ENCODE data around the gene PPFIBP2.

DNA sequence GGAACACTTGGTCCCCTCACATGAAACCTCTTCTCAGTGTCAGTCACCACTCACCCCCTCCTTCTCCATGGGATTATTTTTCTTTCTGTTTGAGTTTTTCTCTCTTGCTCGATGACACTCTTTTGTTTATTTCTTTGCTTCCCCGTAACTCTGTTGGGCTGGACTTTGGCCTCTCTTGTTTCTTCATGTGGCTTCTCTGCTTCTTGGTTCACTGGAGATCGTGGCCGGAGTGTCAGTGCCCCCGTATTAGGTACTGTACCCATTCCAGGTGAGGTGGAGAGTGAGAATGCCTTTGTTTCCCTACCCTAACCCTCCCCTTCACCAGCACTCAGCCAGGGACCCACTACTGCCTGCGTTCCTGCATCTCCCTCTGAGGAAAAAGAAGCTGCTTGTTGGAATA lies 127.0 kb downstream of the PPFIBP2 start:
- no peak for TF ChIP-seq EZH2 (IDR thresholded peaks at IDR 0.05; ENCODE audit: borderline replicate concordance, low read depth, low read length, poor library complexity, severe bottlenecking)
- TF ChIP-seq, protein P1, sequence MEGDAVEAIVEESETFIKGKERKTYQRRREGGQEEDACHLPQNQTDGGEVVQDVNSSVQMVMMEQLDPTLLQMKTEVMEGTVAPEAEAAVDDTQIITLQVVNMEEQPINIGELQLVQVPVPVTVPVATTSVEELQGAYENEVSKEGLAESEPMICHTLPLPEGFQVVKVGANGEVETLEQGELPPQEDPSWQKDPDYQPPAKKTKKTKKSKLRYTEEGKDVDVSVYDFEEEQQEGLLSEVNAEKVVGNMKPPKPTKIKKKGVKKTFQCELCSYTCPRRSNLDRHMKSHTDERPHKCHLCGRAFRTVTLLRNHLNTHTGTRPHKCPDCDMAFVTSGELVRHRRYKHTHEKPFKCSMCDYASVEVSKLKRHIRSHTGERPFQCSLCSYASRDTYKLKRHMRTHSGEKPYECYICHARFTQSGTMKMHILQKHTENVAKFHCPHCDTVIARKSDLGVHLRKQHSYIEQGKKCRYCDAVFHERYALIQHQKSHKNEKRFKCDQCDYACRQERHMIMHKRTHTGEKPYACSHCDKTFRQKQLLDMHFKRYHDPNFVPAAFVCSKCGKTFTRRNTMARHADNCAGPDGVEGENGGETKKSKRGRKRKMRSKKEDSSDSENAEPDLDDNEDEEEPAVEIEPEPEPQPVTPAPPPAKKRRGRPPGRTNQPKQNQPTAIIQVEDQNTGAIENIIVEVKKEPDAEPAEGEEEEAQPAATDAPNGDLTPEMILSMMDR (conservative IDR thresholded peaks at IDR 0.05; ENCODE audit: low read depth, low read length), result no peak
